WTC11 (cell line): ENCODE data around the gene RAB4A. TPM values are rescaled to one million over a fixed set of nuclear protein-coding genes. Genes with fewer than 3 reads are reported as not detected.

Experiments used
- ATF1 ChIP-seq: sonication (generic); formaldehyde crosslinking; IDR thresholded peaks from 2 replicates; pipeline ENCODE4 v1.8.1; 2023; ENCODE audit warnings: mild to moderate bottlenecking, moderate library complexity, missing genetic modification reagents
- CREB1 ChIP-seq: sonication (generic); formaldehyde crosslinking; IDR thresholded peaks from 2 replicates; pipeline ENCODE4 v1.8.0; 2023; ENCODE audit warnings: mild to moderate bottlenecking, missing genetic modification reagents
- IRF2 ChIP-seq: sonication (generic); formaldehyde crosslinking; IDR thresholded peaks from 2 replicates; pipeline ENCODE4 v1.8.0; 2022; ENCODE audit warnings: low read depth, missing genetic modification reagents, borderline replicate concordance
- JAZF1 ChIP-seq: fragments of 250-450 bp; sonication (Bioruptor Pico); IDR thresholded peaks from 2 replicates; pipeline ENCODE4 v1.9.0; 2021; ENCODE audit warnings: moderate library complexity, mild to moderate bottlenecking, inconsistent platforms
- JUN ChIP-seq: sonication (generic); formaldehyde crosslinking; IDR thresholded peaks from 2 replicates; pipeline ENCODE4 v1.8.0; 2023; ENCODE audit warnings: mild to moderate bottlenecking, missing genetic modification reagents
- PRRX2 ChIP-seq: fragments of 250-450 bp; sonication (Bioruptor Pico); IDR thresholded peaks from 2 replicates; pipeline ENCODE4 v1.8.0; 2021; ENCODE audit warnings: mild to moderate bottlenecking
- RELA ChIP-seq: sonication (generic); formaldehyde crosslinking; IDR thresholded peaks from 2 replicates; pipeline ENCODE4 v1.8.1; 2022; ENCODE audit warnings: missing genetic modification reagents, mild to moderate bottlenecking, borderline replicate concordance
- SMAD4 ChIP-seq: sonication (generic); formaldehyde crosslinking; IDR thresholded peaks from 2 replicates; pipeline ENCODE4 v1.8.0; 2022; ENCODE audit warnings: mild to moderate bottlenecking, missing genetic modification reagents
- TCF7 ChIP-seq: sonication (generic); formaldehyde crosslinking; IDR thresholded peaks from 2 replicates; pipeline ENCODE4 v1.8.0; 2022; ENCODE audit warnings: mild to moderate bottlenecking, low read depth, missing genetic modification reagents, moderate library complexity
- TP53 ChIP-seq: sonication (generic); formaldehyde crosslinking; IDR thresholded peaks from 2 replicates; pipeline ENCODE4 v1.8.1; 2023; ENCODE audit warnings: mild to moderate bottlenecking, missing genetic modification reagents
- ZBTB21 ChIP-seq: sonication (generic); formaldehyde crosslinking; IDR thresholded peaks from 2 replicates; pipeline ENCODE4 v1.8.1; 2023; ENCODE audit warnings: mild to moderate bottlenecking, missing genetic modification reagents, borderline replicate concordance
- ZNF317 ChIP-seq: sonication (generic); formaldehyde crosslinking; IDR thresholded peaks from 2 replicates; pipeline ENCODE4 v1.8.1; 2023; ENCODE audit warnings: low read depth, mild to moderate bottlenecking, moderate library complexity, missing genetic modification reagents, borderline replicate concordance
- ZNF396 ChIP-seq: fragments of 250-450 bp; sonication (Bioruptor Pico); IDR thresholded peaks from 2 replicates; pipeline ENCODE4 v1.8.0; 2021; ENCODE audit warnings: mild to moderate bottlenecking, moderate library complexity, borderline replicate concordance
- ZNF423 ChIP-seq: fragments of 250-450 bp; sonication (Bioruptor Pico); IDR thresholded peaks from 2 replicates; pipeline ENCODE4 v2.1.2; 2022; ENCODE audit warnings: mild to moderate bottlenecking, moderate library complexity
- total RNA-seq: library from RNA; stranded (reverse); gene quantifications from 3 replicates; pipeline ENCODE4 v1.2.3, GENCODE V29; 2021
- TF ChIP-seq, protein P1 (sequence below): sonication (generic); formaldehyde crosslinking; IDR thresholded peaks from 2 replicates; pipeline ENCODE4 v1.8.1; 2023; ENCODE audit warnings: mild to moderate bottlenecking, missing genetic modification reagents
- TF ChIP-seq, protein P2 (sequence below): sonication (generic); formaldehyde crosslinking; IDR thresholded peaks from 2 replicates; pipeline ENCODE4 v1.8.1; 2023; ENCODE audit warnings: mild to moderate bottlenecking, missing genetic modification reagents, moderate library complexity
- TF ChIP-seq, protein P3 (sequence below): sonication (generic); formaldehyde crosslinking; IDR thresholded peaks from 2 replicates; pipeline ENCODE4 v1.8.0; 2023; ENCODE audit warnings: mild to moderate bottlenecking, missing genetic modification reagents
- TF ChIP-seq, protein P4 (sequence below): sonication (generic); formaldehyde crosslinking; IDR thresholded peaks from 2 replicates; pipeline ENCODE4 v1.8.1; 2022; ENCODE audit warnings: mild to moderate bottlenecking, moderate library complexity, missing genetic modification reagents
- TF ChIP-seq, protein P5 (sequence below): sonication (generic); formaldehyde crosslinking; IDR thresholded peaks from 2 replicates; pipeline ENCODE4 v1.8.0; 2022; ENCODE audit warnings: mild to moderate bottlenecking, missing genetic modification reagents

RAB4A gene
- total RNA-seq, 1 experiment from 2014 or later: 67.9 TPM

DNA sequence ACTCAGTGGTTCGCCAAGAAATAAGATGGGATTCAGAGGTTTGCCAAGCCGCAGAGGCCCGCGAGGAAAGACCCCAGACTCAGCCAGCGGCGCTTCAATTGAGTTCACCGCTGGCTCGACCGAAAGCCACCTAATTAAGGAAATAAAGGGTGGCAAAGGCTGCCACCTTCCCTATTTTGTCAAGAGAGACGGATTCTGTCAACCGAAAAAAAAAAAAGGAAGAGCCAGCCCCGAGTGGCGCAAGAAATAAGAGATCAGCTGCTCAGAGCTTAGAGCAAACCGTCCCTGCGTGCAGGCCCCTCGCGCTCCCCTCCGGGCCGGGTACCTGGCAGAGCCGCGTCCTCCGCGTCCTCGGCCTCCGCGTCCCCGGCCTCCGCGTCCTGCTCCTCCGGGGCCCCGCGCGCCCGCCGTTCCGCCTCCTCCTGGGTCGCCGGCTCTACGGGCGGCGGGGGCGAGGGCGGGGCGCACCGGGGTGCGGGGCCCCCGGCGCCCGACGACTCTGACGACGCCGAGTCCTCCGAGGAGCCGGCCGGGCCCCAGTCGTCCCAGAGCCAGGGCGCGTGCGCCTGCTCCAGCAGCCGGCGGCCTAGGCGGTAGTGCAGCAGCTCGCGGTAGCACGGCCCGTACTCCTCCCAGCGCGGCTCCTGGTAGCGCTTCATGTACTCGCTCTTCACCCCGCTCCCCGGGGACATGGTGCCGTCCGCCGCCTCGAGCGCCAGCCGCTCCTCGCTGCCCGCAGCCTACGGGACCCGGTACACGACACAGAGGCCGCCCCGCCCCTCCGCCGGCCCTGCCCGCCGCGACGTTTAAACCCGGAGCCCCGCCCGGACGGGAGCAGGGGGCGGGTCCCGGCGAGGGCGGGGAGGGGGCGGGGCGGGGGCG, 71.1 kb downstream of the RAB4A start (continued):
- TF ChIP-seq, protein P1, sequence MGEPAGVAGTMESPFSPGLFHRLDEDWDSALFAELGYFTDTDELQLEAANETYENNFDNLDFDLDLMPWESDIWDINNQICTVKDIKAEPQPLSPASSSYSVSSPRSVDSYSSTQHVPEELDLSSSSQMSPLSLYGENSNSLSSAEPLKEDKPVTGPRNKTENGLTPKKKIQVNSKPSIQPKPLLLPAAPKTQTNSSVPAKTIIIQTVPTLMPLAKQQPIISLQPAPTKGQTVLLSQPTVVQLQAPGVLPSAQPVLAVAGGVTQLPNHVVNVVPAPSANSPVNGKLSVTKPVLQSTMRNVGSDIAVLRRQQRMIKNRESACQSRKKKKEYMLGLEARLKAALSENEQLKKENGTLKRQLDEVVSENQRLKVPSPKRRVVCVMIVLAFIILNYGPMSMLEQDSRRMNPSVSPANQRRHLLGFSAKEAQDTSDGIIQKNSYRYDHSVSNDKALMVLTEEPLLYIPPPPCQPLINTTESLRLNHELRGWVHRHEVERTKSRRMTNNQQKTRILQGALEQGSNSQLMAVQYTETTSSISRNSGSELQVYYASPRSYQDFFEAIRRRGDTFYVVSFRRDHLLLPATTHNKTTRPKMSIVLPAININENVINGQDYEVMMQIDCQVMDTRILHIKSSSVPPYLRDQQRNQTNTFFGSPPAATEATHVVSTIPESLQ (CRISPR knock-in tag): no peak
- TF ChIP-seq JUN (no peak), ATF1 (CRISPR knock-in tag) (no peak), CREB1 (no peak), ZNF396 (no peak), JAZF1 (CRISPR knock-in tag) (no peak), IRF2 (CRISPR knock-in tag) (no peak), PRRX2 (CRISPR knock-in tag) (no peak), SMAD4 (CRISPR knock-in tag) (no peak), ZNF317 (no peak), ZBTB21 (CRISPR knock-in tag) (no peak), TCF7 (CRISPR knock-in tag) (no peak), TP53 (CRISPR knock-in tag) (no peak), RELA (CRISPR knock-in tag) (no peak), ZNF423 (CRISPR knock-in tag) (no peak)
- TF ChIP-seq, protein P2, sequence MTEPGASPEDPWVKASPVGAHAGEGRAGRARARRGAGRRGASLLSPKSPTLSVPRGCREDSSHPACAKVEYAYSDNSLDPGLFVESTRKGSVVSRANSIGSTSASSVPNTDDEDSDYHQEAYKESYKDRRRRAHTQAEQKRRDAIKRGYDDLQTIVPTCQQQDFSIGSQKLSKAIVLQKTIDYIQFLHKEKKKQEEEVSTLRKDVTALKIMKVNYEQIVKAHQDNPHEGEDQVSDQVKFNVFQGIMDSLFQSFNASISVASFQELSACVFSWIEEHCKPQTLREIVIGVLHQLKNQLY: no peak
- TF ChIP-seq, protein P3, sequence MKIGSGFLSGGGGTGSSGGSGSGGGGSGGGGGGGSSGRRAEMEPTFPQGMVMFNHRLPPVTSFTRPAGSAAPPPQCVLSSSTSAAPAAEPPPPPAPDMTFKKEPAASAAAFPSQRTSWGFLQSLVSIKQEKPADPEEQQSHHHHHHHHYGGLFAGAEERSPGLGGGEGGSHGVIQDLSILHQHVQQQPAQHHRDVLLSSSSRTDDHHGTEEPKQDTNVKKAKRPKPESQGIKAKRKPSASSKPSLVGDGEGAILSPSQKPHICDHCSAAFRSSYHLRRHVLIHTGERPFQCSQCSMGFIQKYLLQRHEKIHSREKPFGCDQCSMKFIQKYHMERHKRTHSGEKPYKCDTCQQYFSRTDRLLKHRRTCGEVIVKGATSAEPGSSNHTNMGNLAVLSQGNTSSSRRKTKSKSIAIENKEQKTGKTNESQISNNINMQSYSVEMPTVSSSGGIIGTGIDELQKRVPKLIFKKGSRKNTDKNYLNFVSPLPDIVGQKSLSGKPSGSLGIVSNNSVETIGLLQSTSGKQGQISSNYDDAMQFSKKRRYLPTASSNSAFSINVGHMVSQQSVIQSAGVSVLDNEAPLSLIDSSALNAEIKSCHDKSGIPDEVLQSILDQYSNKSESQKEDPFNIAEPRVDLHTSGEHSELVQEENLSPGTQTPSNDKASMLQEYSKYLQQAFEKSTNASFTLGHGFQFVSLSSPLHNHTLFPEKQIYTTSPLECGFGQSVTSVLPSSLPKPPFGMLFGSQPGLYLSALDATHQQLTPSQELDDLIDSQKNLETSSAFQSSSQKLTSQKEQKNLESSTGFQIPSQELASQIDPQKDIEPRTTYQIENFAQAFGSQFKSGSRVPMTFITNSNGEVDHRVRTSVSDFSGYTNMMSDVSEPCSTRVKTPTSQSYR (CRISPR knock-in tag): no peak
- TF ChIP-seq, protein P4, sequence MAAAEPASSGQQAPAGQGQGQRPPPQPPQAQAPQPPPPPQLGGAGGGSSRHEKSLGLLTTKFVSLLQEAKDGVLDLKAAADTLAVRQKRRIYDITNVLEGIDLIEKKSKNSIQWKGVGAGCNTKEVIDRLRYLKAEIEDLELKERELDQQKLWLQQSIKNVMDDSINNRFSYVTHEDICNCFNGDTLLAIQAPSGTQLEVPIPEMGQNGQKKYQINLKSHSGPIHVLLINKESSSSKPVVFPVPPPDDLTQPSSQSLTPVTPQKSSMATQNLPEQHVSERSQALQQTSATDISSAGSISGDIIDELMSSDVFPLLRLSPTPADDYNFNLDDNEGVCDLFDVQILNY (CRISPR knock-in tag): 0 out of 2 replicates have a peak, but pooled peaks have one; percentile 27
- TF ChIP-seq, protein P5, sequence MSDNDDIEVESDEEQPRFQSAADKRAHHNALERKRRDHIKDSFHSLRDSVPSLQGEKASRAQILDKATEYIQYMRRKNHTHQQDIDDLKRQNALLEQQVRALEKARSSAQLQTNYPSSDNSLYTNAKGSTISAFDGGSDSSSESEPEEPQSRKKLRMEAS: no peak; the same call in 1 of the 2 replicates
- TF ChIP-seq, all 79 proteins: peak for 8
